K562 (cell line): Measurements from ENCODE around the gene ZSWIM4.

Experiments used
- CHD4 ChIP-seq: fragments of 200-600 bp; sonication (generic); IDR thresholded peaks from 3 replicates; pipeline ENCODE4 v1.6.1; 2012; ENCODE audit warnings: low read depth, mild to moderate bottlenecking, mixed read lengths, low read length, inconsistent platforms; ENCODE audit not compliant: insufficient read depth, insufficient replicate concordance, poor library complexity, severe bottlenecking
- CTCF ChIP-seq, 3 experiments: IDR thresholded peaks in 2 of 3; conservative IDR thresholded peaks in 1 of 3; 2 replicates each; pipeline ENCODE4 v1.5.1; 2011 to 2012; ENCODE audit warnings: low read length in 3 of 3, mild to moderate bottlenecking in 3 of 3, control low read depth in 2 of 3, improper control_type of control experiment in 1 of 3, inconsistent platforms in 1 of 3, low read depth in 1 of 3, mixed read lengths in 1 of 3, moderate library complexity in 1 of 3; ENCODE audit not compliant: insufficient read depth in 2 of 3
- FIP1L1 ChIP-seq: fragments of 200-400 bp; formaldehyde crosslinking; IDR thresholded peaks from 2 replicates; pipeline ENCODE4 v1.6.1; 2018; ENCODE audit warnings: mild to moderate bottlenecking, low read depth, low read length; ENCODE audit not compliant: poor library complexity, severe bottlenecking
- RAD51 ChIP-seq: fragments of 450-650 bp; IDR thresholded peaks from 2 replicates; pipeline ENCODE4 v1.7.1; 2016; ENCODE audit warnings: low read depth, mild to moderate bottlenecking, borderline replicate concordance
- TOE1 ChIP-seq, 2 experiments: fragments of 450-650 bp in 1 of 2; sonication (generic) in 1 of 2; formaldehyde crosslinking in 1 of 2; IDR thresholded peaks; 2 replicates each; pipeline versions ENCODE4 v1.7.1 to v1.8.0; 2016 to 2022; ENCODE audit warnings: borderline replicate concordance in 2 of 2, mild to moderate bottlenecking in 2 of 2, antibody characterized with exemption in 1 of 2, inconsistent platforms in 1 of 2, low read depth in 1 of 2, missing genetic modification reagents in 1 of 2, moderate library complexity in 1 of 2
- U2AF2 ChIP-seq: fragments of 200-400 bp; formaldehyde crosslinking; optimal IDR thresholded peaks from 2 replicates; pipeline ENCODE3; 2017; ENCODE audit warnings: low read depth, mild to moderate bottlenecking, low read length

- TF ChIP-seq U2AF2 (no peak), CHD4 (no peak), TOE1 (IDR thresholded peaks at IDR 0.05; ENCODE audit: borderline replicate concordance) (no peak), TOE1 (CRISPR knock-in tag; IDR thresholded peaks at IDR 0.05; ENCODE audit: borderline replicate concordance, low read depth) (no peak), FIP1L1 (no peak), CTCF (IDR thresholded peaks at IDR 0.05 in 2 of 3, conservative IDR thresholded peaks at IDR 0.05 in 1 of 3; ENCODE audit: insufficient read depth in 2 of 3, low read depth in 1 of 3, low read length in 3 of 3) (no peak), RAD51 (no peak)
These were observed 78.7 kb downstream of the ZSWIM4 start for GRCh38 chr19:13873834-13874515.
